ENCODE data around the gene EIPR1.

The EIPR1 gene

GRCh38 chr2:3279236-3279960 is 98.2 kb downstream of the EIPR1 start:
- no peak for TF ChIP-seq CTCF (IDR thresholded peaks at IDR 0.05; ENCODE audit: insufficient read depth, missing control alignments)
- FAIRE-seq: no peak
- no peak for DNase-seq (ENCODE audit: insufficient read length, low spot score)

GRCh38 chr2:3278521-3279218 is 98.9 kb downstream of the EIPR1 start:
- no peak for FAIRE-seq

GRCh38 chr2:3277748-3278520 is 99.7 kb downstream of the EIPR1 start:
- DNase-seq (ENCODE audit: insufficient read length, low spot score): no peak
- TF ChIP-seq CTCF (IDR thresholded peaks at IDR 0.05; ENCODE audit: insufficient read depth, missing control alignments): no peak

More at GRCh38 chr2:3278521-3279218, 98.9 kb downstream of the EIPR1 start:
- no peak for DNase-seq (ENCODE audit: insufficient read length, low spot score)
- no peak for TF ChIP-seq CTCF (IDR thresholded peaks at IDR 0.05; ENCODE audit: insufficient read depth, missing control alignments)

GRCh38 chr2:3277050-3277747 is 100.4 kb downstream of the EIPR1 start:
- DNase-seq (ENCODE audit: insufficient read length, low spot score) (no peak), FAIRE-seq (no peak)
- TF ChIP-seq CTCF (IDR thresholded peaks at IDR 0.05; ENCODE audit: insufficient read depth, missing control alignments): no peak

More at GRCh38 chr2:3277748-3278520, 99.7 kb downstream of the EIPR1 start:
- FAIRE-seq: no peak

GRCh38 chr2:3272761-3273160 is 104.9 kb downstream of the EIPR1 start:
- TF ChIP-seq CTCF (IDR thresholded peaks at IDR 0.05; ENCODE audit: insufficient read depth, missing control alignments): no peak
- DNase-seq (ENCODE audit: insufficient read length, low spot score) (no peak), FAIRE-seq (no peak)

GRCh38 chr2:3270095-3270478 is 107.5 kb downstream of the EIPR1 start:
- no peak for TF ChIP-seq CTCF (IDR thresholded peaks at IDR 0.05; ENCODE audit: insufficient read depth, missing control alignments)

More at GRCh38 chr2:3270095-3270478, 107.5 kb downstream of the EIPR1 start:
- FAIRE-seq (no peak), DNase-seq (ENCODE audit: insufficient read length, low spot score) (no peak)

Measured in D721Med (cell line).